ENCODE results near the gene VSNL1.
A peak's percentile ranks its signal among the peaks of the same experiment; 100 is the strongest.

The VSNL1 gene

DNA sequence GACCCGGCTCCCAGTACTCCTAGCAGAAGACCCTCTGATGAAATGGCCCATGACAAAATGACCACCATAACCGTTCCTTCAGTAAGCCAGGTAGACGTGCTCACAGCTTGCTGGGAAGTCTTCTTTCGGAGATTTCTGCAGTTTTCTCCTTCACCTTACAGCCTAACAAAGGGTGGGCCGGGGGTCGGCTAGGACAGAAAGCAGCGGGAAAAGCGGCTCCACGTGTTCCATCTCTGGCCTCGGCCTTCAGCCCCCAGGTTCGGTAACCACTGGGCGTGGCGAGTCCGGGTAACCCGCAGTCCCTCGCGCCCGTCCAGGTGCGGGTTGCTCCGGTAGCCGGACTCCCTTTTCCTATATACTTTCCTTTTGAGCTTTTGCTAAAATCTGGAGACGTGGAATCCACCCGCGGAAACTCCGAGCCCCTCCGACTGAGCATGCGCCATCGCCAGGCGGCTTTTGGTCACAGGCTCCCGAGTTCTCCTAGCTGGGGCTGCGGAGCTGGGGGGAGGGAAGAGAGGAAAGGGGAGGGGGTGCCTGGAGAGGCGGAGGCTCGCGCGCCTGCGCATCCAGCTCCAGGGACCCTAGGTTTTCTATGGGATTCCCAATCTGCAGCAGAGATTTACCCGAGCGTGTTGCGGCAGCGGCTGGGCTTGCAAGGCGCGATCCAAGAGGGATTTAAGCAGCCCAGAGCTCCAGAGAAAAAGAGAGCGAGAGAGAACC, at the start of gene VSNL1:
Gene VSNL1 (plus strand): TSS at position 604 of the 720 bp plus-strand sequence. CDS start 51,379 bp downstream, outside the sequence.
- DNase-seq: peak; percentile 1

DNA sequence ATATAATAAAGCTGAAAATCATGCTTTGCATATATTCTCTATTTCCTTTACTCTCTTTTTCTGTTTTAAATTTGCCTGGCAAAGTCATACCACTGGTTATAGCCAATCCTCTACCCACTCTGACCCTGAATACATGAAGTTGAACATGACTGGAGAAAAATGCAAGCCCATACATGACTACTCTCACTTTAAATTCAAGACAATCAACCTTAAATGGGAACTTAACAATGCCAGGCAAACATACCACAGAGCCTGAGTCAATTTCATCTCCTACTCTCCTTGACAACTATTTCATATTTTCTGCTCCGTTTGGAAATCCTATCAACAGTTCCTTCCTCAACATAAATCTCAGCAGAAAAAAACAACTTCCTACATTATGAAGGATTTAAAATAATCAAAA, 44.9 kb upstream of the VSNL1 start:
- no peak for DNase-seq

DNA sequence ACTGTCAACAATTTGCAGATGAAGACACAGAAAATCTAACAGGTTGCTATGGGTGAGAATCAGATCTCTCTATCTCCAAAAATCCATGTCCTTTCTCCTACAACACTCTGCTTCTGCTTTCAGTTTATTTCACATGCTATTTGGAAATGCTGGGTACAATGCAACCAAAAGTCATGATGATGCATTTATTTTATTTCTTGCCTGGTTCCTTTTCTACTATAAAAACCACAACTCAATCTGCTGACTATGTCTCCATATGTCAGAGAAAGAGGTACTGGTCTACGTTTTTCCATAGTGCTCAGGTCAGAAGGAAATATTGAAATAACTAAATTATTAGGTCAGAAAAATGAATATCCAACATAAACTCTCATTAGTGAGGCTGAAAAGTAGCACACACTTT, 42.8 kb upstream of the VSNL1 start:
- no peak for DNase-seq

DNA sequence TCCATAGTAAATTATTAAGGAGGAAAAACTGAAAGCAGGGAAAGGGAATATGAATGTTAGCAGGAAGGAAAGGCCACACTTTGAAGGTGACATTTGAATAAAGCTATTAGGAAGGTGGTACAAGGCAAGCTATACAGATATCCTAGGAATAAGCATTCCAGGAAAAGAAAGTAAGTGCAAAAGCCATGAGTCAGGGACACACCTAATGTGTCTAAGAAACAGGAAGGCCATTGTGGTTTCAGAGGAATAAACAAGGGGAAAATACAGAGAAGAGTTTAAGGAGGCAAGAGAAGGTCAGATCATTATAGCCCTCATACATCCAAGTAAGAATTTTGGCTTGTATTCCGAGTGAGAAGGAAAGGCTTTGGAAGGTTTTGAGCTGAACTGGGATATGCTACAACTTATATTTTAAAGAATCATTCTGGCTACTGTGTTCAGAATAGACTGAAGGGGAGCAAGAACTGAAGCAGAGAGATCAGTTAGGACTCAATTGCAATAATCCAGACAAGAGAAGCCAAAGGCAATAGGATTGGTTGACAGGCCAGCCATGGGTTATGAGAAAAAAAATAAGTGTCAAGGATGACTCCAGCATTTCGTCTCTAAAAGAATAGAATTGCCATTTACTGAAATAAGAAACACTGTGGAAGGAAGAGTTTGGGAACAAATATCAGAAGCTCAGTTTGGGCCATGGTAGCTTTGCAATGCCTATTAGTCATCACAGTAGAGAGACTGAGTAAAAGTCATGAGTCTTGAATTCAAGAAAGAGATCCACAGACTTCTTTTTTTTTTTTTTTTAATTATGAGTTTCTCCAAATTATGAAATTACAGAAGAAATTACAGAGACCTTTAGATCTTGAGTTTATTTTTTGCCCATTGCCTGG, 33.5 kb upstream of the VSNL1 start:
- DNase-seq: no peak

DNA sequence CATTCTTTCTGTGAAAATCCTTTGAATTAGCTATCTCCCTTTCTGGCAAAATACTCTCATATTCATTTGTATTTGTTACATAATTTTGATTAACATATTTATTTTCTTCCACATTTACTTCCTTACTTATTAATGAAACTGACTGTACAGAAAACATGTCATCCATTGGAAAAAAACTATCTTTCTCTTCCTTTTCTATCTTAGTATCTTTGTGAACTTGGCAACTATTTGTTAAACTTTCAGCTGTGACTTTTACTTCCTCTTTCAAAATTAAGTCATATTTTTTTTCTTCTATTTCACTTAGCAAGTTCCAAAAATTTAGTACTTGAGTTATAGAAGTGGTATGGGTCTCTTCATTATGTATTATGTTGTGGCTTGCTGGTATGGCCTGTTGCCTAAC, 24.8 kb upstream of the VSNL1 start:
- no peak for DNase-seq

DNA sequence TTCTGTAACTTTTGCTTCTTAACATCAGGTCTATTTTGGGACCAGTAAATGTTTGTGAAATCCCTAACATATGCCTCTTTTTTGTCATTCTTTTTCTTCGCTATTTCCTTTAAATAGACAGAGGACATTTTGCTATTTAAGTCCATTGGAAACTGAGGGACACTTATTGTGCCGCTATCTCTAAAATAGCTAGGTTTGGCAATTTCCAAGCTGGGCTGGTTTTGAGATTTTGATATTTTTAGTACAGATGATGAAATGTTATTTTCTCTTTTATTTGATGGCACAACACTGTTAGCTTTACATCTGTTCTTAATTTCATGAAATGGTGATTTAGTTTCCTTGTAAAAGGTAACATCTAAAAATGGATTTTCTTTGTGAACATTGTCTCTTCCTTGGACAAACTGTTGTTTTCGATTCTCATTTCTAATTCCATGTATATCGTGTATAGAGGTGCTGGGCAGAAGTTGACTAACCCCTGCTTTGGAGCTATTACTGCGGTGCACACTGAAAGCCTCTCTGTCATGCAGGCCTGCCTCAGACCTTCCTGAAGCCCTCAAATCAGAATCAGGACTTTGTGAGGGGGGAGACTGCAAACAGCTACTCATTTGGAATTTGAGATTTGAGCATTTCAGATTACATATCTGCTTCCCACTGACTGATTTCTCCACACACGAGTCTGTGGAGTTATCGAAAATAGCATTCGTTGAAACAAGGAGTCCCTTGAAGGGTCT, 22.9 kb upstream of the VSNL1 start:
- no peak for DNase-seq

DNA sequence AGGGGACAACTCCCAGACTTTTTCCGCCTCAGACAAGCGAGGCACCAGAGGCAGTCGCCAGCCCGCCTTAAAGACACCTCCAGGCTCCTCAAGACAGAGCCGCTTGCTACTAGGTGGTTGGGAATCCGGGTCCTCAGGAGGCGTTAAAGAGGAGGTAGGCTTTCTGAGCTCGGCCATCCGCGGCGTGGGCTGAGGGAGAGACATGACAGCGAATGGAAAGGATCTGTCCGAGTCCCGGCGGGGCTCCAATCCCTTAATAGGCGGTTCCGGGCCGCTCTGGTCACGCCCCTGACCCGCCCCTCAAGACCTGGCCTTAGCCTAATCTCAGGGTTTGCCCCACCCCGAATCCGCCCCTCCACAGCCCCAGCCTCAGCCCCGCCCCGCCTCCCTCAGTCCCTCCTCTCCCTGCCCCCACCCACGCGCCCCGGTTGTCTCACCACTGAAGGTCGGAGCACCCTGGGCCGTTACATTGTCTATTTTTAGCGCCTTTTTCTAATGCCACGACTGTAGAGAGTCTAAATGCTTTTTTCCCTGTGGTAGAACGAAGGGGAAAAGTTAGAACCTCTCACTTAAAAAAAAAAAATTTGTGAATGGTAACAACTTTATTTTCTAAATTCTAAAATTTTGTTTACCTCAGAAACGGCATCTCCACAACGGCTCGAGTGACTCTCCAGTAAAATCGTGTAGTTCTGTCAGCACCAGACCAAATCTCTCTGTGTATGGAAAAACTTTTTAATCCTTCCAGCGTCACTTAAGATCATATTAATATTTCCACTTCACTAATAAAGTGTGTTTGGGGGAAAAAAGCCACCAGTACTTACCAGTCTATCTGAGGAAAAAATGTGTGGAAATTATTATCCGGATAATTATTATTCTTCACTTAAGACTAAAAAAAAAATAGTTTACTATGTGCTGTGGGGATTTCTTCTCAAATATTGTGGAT, 22.0 kb upstream of the VSNL1 start, which contains the start of gene RAD51AP2:
Gene RAD51AP2 (minus strand): TSS at position 229 of the 943 bp plus-strand sequence. CDS start 25 bp downstream, at position 204.
- DNase-seq: peak; percentile 52

DNA sequence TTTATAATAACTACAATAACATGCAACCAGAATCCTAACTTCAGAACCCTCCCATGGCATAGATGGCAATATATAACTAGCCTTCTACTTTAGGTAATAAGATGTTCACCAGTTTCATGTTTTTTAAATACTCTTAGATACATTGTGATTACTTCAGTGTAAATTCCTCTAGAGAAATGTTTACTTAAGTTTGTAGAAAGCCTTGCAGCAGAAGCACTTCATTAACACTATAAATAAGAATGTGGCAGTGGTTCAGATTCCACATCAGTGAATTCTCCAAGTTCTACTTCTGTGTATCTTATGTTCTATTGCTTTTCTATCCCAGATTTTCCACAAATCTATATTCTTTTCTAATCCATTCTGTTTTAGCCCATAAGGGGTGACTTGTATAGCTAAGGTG, 21.0 kb upstream of the VSNL1 start:
- DNase-seq: no peak

DNA sequence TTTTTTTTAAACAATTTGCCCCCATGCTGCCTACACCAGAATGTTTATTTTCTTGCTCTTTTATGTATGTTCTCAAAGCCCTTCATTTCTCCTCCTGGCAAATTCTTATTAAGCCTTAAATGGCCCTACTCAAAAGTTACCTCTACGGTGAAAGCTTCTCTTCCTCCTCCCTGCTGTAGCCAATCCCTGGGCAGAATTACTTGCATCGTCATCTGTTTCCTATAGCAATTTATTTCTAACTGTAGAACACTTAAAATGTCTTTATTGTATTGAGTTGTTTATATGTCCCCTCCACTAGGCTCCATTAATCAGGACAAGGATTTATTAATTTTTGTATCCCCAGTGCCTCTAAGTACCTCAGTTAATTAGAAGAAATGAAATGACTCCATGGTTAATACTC, 19.7 kb upstream of the VSNL1 start:
- no peak for DNase-seq

DNA sequence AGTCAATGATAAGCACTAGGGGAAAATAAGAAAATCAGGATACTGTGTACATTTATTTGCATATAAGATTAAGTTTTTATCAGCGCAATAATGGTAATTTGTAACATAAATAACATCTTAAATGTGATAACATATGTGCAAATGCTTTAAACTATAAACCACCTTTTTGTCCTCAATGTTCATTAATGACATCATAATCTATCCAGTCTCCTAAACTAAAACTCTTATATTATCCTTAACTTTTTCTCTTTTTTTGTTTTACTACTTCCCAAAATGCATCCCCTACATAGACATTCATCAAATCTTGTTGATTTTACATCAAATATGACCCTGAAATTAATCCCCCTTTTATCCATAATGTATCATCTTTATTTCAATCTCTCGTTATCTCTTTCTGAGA, 18.9 kb upstream of the VSNL1 start:
- DNase-seq: no peak

DNA sequence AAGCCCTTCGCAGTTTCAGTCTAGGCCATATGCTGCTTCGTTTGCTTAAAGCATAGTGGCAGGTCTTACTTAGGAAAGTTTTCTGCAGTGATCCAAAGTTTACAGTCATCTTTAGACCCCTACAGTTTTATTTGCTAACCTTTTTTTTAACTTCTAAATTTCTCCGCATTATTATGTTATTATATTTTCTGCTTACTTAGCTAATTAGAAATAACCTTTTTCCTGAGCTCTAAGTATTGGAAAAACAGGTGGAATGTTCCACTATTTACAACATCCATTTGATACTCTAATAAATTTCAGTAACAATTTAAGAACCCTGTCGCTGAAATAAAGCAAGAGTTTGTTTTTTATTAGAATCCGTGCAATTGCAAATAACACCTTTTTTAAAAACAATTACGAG, 18.2 kb upstream of the VSNL1 start:
- DNase-seq: no peak

DNA sequence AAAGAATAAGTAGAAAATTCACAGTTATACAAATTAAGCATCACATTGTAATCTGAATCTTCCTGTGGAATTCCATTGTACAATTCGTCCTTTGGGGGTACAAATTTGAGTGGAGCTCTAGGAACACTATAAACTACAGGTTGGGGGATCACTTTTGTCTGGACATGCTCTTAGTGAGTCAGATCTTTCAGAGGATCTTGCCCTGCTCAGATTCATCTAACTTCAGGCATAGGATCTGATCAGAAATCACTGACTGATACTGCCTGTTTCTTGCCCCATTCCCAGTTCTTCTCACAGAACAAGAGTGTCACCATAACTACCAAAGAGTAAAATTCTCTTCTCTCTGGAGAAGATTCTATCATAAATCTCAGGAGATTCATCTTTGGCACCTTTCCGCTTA, 10.7 kb upstream of the VSNL1 start:
- no peak for DNase-seq

DNA sequence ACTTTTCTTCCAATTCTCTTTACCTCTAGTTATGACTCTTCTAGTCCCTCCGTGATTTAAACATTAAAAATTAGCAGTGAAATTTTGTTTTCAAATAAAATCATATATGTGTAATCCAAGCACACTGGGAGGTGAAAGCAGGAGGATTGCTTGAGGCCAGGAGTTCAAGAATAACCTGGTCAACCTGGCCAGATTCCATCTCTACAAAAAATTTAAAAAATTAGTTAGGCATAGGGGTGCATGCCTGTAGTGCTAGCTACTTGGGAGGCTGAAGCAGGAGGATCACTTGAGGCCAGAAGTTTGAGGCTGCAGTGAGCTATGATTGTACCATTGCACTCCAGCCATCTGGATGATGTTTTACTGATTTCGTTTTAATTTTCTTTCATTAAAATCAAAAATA, 7.0 kb upstream of the VSNL1 start:
- DNase-seq: no peak

DNA sequence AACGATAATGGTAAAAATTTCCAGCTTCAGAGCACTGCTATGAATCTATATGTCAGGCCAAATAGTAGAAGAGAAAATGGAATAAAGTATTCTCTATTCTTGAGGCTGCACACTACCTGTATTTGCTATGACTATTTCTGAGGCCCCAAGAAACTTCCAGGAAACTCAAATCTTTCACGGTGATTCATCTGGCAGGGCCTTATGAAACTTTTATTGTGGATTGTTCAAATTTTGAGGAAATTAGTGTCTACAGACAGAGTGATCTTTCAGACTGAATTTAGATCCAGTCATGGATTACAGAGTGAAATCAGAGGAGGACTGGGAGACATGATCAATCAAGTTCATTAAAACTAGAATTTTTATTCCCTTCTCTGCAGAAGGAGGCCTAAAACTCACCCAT, 4.1 kb upstream of the VSNL1 start:
- DNase-seq: no peak

DNA sequence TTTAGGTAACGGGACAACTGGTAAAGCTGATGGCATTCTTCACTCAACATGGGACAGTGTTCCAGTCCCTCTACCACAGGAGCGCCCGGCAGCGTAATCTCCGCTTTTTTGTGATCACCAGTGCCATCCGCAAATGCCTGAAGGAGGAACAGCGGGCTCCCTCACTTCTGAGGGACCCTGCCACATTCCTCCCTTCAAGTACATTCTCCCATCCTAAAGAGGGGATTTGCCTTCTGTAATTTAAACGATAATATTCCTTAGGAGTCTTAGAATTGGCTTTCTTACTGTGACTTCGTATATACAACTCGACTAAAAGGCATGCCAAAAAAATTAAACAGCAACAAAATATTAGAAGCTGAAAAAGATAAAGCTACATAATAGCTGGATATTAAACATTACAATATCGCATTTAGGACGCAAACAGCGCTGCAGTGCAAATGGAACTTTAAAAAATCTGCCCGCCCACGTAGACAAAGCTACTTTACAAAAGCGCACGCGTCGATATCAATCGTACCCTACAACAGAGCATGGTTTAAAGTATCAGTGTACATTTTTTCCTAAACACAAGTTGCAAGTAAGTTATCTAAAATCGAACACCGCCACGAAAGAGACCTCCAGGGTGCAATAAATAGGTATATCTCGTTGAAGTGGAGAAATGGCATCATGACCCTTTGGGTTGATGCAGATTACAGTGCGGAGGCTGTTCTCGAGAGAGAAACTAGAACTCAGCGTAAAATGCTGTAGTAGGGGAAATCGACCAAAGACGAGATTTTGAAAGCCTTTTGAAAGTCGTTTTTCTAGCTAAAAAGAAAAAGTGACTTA, 2.3 kb upstream of the VSNL1 start:
- no peak for DNase-seq

DNA sequence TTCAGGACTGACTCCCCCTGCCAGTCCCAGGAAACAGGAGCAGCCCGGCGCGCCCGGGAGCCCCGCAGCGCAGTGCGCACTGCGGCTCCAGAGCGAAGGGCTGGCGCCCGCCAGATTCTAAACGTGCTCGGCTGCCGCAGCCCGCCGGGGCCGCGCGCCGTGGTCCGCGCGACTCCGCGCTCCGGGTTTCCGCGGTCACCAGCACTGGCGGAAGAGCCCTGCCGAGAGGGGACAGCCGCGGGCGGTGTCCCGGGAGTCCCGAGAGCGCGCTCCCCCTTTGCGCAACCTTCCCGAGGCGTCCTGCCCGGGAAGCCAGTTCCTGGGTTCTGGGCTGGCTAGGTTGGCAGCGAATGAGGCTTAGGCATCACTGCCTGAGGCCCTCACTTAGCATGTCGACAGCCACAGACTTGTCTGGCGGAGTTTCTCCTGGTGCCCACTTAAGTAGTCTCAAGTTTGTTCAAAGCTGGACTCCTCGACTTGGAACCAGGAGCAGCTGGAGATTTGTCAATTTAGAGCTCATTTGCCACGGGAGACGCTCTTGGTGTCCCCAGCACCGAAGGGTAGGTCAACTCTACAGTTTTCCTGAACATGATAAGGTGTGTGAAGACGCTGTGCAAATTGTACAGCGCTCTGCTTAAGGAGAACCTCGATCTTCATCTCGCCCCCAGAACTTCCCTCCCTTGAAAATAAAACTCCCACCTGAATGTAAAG, 1.5 kb upstream of the VSNL1 start:
- peak; percentile 5 for DNase-seq

DNA sequence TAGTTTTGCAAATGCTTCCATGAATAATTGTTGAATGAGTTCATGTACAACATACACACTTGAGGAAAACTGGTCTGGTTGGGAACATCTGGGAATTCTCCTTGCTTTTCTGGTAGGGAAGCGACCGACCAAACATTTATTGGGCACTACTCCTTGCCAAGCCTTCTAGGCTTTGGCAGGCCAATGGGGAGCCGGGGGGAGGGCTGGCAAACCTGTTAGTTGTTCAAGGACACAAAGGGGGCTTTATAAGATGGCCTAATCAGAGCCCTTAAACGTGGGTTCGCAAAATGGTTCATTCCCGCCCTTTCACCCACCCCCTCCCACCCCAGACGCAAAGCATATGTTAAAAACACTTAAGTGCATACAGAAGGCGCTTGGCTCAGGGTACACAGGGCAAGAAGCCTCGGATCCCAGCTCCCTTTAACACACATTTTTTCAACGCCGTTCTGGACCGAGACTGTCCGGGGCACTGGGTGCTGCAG, 844 bp upstream of the VSNL1 start:
- DNase-seq: no peak

DNA sequence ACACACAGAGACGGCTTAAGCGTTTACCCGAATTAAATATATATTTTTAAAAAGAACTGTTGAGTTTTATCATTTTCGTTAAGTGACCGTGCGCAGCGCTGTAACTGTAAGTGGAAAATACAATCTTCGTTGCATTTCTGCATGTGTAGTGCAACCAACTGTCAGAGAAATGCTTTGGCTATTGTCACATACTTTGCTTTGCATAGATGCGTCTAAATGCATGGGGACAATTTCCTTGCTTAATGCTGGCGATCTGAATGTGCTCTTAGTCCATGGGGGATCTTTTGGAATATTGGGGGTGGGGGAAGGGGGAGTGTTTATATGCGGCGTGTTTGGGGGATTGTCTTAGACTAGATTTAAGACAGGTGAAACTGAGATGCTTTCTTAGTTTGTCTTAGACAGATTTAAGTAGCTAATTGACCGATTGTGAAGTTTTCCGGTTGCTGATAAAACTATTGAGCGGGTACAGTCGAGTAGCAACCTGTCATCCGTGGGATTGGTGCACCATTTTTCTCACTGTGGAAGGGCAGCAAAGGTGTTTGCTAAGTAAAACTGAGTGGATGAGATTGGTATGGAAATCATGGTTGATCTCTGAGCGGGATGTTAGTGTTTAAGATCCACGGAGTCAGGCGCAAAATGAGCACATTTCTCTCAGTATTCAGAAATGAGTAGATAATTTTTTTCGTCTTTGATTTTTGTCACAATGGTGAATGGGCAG, 476 bp downstream of the VSNL1 start:
- no peak for DNase-seq

DNA sequence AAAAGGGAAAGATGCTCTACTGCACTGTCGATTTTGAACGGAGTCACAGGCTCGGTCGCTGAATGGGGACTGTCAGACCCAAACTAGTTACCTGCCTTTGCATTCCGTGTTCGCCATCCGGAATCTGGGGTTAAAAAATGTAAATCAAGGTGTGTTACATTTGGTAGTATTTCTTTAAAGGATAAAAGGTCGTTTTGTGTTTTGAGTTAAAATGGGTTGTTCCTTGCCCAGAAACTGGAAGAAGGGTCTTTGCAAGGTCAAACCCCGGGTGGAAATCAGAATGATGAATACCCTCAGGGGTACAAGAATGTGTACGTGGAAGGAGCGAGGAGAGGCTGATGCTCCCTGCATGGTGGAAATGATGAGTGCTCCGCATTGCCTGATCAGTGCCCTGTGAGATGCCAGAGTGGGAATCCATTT, 1.0 kb downstream of the VSNL1 start:
- no peak for DNase-seq

DNA sequence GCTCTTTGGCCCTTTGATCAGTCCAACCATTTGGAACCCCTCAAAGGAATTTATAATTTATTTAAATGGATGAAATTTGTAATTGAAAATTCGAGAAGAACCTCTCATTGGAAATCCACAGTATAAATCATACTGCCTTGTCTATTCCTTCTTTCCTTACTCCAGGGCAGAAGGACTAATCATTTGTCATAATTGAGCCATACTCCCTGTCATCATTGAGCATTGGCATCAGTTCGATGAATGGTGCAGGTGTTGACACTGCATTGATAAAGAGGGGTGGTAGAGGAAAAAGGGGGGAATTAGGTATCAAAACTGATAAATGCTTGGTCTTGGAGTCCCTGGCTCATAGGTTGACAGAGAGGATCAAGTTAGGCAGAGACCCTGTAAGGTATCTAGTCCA, 2.0 kb downstream of the VSNL1 start:
- no peak for DNase-seq
